Ishikawa (cell line): ENCODE data around the gene C21orf91.

ENCODE experiments used
- CEBPB ChIP-seq: IDR thresholded peaks from 2 replicates; pipeline ENCODE4 v1.6.1; 2012
- CREB1 ChIP-seq: IDR thresholded peaks from 2 replicates; pipeline ENCODE4 v1.6.1; 2012; ENCODE audit warnings: low read depth
- EGR1 ChIP-seq: IDR thresholded peaks from 2 replicates; pipeline ENCODE4 v1.6.1; 2012
- EP300 ChIP-seq: IDR thresholded peaks from 2 replicates; pipeline ENCODE4 v1.6.1; 2012; ENCODE audit warnings: borderline replicate concordance
- FOXM1 ChIP-seq: IDR thresholded peaks from 2 replicates; pipeline ENCODE4 v1.6.1; 2012; ENCODE audit warnings: low read depth, borderline replicate concordance
- NFIC ChIP-seq: IDR thresholded peaks from 2 replicates; pipeline ENCODE4 v1.6.1; 2012
- RAD21 ChIP-seq: IDR thresholded peaks from 2 replicates; pipeline ENCODE4 v1.6.1; 2012; ENCODE audit warnings: low read depth
- TAF1 ChIP-seq: IDR thresholded peaks from 2 replicates; pipeline ENCODE4 v1.6.1; 2012; ENCODE audit warnings: low read depth, mild to moderate bottlenecking
- TCF12 ChIP-seq: IDR thresholded peaks from 2 replicates; pipeline ENCODE4 v1.6.1; 2012; ENCODE audit warnings: low read depth
- TEAD4 ChIP-seq: IDR thresholded peaks from 2 replicates; pipeline ENCODE4 v1.6.1; 2012
- YY1 ChIP-seq: IDR thresholded peaks from 2 replicates; pipeline ENCODE4 v1.6.1; 2012; ENCODE audit warnings: low read depth
- ZBTB7A ChIP-seq: IDR thresholded peaks from 2 replicates; pipeline ENCODE4 v1.6.1; 2012; ENCODE audit warnings: low read depth
- TF ChIP-seq, protein P1 (sequence below): IDR thresholded peaks from 2 replicates; pipeline ENCODE4 v1.6.1; 2012; ENCODE audit warnings: low read depth, mild to moderate bottlenecking
- TF ChIP-seq, protein P2 (sequence below): IDR thresholded peaks from 2 replicates; pipeline ENCODE4 v1.6.1; 2012
- TF ChIP-seq, protein P3 (sequence below): IDR thresholded peaks from 2 replicates; pipeline ENCODE4 v1.6.1; 2012

The C21orf91 gene

DNA sequence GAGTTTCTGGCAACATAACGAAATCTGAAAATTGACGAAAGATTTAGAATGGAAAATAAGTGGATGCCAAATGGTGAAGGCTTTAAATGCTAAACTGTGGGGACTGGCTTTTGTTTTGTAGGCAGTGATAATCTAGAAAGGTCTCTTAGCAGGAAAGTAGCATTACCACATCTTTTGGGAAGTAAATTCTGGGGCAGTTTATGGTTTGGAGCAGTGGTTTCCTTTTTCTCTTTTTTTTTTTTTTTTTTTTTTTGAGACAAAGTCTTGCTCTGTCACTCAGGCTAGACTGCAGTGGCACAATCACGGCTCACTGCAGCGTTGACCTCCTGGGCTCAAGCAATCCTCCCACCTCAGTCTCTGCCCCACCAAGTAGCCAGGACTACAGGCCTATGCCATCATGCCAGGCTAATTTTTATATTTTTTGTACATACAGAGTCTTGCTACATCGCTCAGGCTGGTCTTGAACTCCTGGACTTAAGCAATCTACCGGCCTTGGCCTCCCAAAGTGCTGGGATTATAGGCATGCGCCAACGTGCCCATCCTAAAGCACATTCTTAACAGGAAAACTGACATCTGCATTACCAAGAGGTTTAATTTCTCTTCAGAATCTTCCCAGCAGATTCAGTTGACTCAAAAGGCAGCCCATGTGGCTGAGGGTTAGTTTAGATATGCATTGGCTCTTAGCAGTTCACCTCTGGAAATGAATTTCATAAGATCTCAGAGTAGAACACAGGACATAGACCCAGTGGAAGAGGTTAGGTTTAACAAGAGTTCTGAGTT, 32.9 kb downstream of the C21orf91 start:
- TF ChIP-seq EP300, result no peak
- no peak for TF ChIP-seq TEAD4
- TF ChIP-seq, protein P1, sequence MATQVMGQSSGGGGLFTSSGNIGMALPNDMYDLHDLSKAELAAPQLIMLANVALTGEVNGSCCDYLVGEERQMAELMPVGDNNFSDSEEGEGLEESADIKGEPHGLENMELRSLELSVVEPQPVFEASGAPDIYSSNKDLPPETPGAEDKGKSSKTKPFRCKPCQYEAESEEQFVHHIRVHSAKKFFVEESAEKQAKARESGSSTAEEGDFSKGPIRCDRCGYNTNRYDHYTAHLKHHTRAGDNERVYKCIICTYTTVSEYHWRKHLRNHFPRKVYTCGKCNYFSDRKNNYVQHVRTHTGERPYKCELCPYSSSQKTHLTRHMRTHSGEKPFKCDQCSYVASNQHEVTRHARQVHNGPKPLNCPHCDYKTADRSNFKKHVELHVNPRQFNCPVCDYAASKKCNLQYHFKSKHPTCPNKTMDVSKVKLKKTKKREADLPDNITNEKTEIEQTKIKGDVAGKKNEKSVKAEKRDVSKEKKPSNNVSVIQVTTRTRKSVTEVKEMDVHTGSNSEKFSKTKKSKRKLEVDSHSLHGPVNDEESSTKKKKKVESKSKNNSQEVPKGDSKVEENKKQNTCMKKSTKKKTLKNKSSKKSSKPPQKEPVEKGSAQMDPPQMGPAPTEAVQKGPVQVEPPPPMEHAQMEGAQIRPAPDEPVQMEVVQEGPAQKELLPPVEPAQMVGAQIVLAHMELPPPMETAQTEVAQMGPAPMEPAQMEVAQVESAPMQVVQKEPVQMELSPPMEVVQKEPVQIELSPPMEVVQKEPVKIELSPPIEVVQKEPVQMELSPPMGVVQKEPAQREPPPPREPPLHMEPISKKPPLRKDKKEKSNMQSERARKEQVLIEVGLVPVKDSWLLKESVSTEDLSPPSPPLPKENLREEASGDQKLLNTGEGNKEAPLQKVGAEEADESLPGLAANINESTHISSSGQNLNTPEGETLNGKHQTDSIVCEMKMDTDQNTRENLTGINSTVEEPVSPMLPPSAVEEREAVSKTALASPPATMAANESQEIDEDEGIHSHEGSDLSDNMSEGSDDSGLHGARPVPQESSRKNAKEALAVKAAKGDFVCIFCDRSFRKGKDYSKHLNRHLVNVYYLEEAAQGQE, result no peak
- TF ChIP-seq YY1, result no peak
- no peak for TF ChIP-seq NFIC

DNA sequence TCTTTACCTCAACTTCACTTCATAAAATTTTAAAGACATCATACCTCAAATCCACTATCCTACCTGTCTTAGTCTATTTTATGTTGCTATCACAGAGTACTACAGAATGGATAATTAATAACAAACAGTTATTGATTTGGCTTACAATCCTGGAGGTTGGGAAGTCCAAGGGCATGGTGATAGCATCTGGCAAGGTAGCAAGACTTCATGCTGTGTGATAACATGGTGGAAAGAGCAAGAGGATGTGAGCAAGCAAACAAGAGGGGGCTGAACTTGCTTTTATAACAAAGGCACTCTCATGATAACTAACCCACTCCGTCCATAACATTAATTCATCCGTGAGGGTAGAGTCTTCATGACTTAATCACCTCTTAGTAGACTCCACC, 33.8 kb downstream of the C21orf91 start:
- TF ChIP-seq, protein P2, sequence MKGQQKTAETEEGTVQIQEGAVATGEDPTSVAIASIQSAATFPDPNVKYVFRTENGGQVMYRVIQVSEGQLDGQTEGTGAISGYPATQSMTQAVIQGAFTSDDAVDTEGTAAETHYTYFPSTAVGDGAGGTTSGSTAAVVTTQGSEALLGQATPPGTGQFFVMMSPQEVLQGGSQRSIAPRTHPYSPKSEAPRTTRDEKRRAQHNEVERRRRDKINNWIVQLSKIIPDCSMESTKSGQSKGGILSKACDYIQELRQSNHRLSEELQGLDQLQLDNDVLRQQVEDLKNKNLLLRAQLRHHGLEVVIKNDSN, result no peak
- TF ChIP-seq CREB1 (no peak), CEBPB (no peak)

DNA sequence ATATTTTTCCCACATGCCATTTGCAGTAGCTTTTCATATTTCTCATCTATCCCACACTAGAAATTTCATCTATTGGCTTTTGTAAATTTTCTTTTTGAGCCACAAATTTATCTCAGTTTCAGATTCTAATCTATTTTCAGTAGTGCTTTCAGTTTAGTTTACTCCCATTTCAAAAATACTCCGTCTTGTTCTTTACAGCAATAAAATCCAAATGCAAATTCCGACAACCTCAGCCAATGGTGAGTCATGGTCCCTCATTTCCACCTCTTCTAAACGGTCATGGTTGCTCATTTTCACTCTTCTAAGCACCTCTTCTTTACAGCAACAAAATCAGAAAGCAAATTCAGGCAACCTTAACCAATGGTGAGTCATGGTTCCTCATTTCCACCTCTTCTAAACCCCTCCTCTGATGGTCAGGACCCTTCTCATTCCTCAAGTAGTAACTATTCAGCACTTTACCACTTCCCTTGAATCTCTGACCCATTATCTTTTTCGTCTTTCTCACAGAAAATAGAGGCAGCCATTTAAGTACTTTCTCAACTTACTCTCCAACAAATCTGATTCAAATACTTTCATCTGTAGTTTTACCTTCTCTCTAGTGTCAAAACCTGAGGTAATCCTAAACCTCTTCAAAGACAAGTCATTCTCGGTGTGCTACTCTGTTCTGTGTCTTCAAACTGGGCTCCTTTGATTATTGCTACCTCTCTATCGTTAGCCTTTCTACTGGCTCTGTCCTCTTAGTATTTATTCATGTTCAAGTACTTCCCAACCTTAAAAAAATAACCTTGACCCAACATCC, 34.4 kb downstream of the C21orf91 start:
- no peak for TF ChIP-seq CREB1
- TF ChIP-seq, protein P2, result no peak
- TF ChIP-seq ZBTB7A, result no peak

DNA sequence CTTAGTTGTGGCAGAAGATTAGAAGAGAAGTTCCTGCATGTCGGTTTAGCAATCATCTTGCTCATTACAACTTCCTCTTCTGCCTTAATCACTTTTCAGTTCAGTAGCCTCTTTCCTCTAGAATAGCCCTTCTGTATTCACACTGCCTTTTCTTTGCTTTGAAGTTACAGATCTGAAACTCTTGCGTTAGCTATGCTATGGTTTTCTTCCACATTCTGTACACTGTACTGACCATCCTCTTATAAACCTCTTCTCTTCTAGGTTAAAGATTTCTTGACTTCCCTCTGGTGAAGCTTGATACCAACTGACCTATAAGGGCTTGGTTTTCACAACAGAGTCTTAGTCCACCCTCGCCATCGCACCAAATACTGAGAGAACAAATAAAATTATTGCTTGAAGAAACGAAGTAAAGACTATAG, 35.0 kb downstream of the C21orf91 start:
- TF ChIP-seq, protein P2, result no peak
- TF ChIP-seq EP300 (no peak), TEAD4 (no peak), TCF12 (no peak), EGR1 (no peak), CEBPB (no peak), NFIC (no peak), FOXM1 (no peak), TAF1 (no peak), ZBTB7A (no peak), YY1 (no peak), RAD21 (no peak)
- TF ChIP-seq, protein P3, sequence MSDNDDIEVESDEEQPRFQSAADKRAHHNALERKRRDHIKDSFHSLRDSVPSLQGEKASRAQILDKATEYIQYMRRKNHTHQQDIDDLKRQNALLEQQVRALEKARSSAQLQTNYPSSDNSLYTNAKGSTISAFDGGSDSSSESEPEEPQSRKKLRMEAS, result no peak
- TF ChIP-seq, protein P1, result no peak

DNA sequence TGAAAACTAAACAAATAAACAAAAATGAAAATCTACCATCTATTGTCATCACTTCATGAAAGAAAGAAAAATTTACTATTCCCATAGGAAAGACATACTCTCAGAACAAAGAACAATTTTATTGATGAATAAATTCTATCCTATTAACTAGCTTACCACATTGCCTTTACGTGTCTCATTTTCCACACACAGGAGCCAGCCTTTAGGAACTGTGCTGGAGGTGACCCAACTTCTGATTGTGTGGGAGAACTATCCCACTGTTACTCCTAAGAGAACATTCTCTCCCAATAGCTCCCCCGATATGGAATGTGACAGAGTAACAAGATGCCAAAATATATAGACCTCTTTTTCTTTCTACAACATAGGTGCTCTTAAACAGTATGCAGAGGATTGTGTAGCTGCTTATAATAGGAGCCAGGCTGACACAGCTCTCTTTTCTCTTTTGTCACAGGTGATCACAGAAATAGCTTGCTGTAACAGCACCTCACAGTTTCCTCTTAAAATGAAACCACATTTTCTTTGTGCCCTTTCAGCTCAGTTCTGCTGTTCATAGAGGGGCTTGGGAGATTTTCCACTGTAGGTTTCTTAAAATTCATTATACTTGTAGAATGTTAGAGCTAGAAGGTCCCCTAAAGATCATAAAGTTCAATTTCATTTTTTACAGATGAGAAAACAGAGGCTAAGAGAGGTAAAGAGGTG, 35.5 kb downstream of the C21orf91 start:
- TF ChIP-seq CREB1, result no peak

DNA sequence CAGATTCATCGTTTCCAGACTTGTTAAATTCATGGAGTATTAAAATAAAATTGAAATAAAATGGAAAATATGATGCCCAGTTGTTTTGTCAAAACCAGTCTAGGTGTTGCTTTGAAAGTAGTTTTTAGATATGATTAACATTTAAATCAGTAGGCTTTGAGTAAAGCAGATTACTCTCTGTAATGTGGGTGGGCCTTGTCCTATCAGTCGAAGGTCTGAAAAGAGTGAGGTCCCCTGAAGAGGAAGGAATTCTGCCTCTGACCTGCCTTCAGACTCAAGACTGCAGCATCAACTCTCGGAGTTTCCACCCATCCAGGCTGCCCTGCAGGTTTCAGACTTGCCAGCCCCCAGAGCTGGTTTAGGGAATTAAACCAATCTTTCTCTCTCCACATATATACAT, 36.2 kb downstream of the C21orf91 start:
- TF ChIP-seq YY1 (no peak), TEAD4 (no peak), CREB1 (no peak), EGR1 (no peak), FOXM1 (no peak), EP300 (no peak), RAD21 (no peak), TAF1 (no peak), ZBTB7A (no peak), NFIC (no peak), CEBPB (no peak)
- TF ChIP-seq, protein P2, result no peak
- TF ChIP-seq, protein P1, result no peak
